Sigmoid colon (tissue), 7 donors: ENCODE results near the gene SERPINH1. TPM values are rescaled to one million over a fixed set of nuclear protein-coding genes. Genes with fewer than 3 reads are reported as not detected.

Experiments used
- DNase-seq: peaks from one replicate; pipeline ENCODE4 v3.0.0-alpha.2; 2019
- H3K27ac ChIP-seq, 4 donors: fragments of 200-600 bp; sonication (generic); one replicate each; pipeline ENCODE4 v1.5.1; 2016 to 2019; ENCODE audit warnings: mild to moderate bottlenecking in 1 of 4
- H3K27me3 ChIP-seq, 3 donors: fragments of 200-600 bp; sonication (generic); one replicate each; pipeline ENCODE4 v1.5.1; 2019; ENCODE audit warnings: mild to moderate bottlenecking in 1 of 3
- H3K36me3 ChIP-seq, 4 donors: fragments of 200-600 bp; sonication (generic); one replicate each; pipeline ENCODE4 v1.5.1; 2016 to 2019
- H3K4me1 ChIP-seq, 4 donors: fragments of 200-600 bp; sonication (generic); one replicate each; pipeline ENCODE4 v1.5.1; 2017 to 2019
- H3K4me3 ChIP-seq, 4 donors: fragments of 200-600 bp; sonication (generic); one replicate each; pipeline ENCODE4 v1.5.1; 2017 to 2019; ENCODE audit warnings: mild to moderate bottlenecking in 2 of 4, moderate library complexity in 1 of 4
- H3K9me3 ChIP-seq, 4 donors: fragments of 200-600 bp in 3 of 4; sonication (generic) in 3 of 4; one replicate each; pipeline versions ENCODE4 v1.5.1 to v1.6.1; 2013 to 2019
- EP300 ChIP-seq, 4 donors: sonication (generic); formaldehyde crosslinking; IDR thresholded peaks; one replicate each; pipeline ENCODE4 v1.6.1; 2017; ENCODE audit warnings: antibody characterized with exemption in 4 of 4
- POLR2A ChIP-seq, 2 donors: fragments of 450-650 bp; IDR thresholded peaks; one replicate each; pipeline ENCODE4 v1.6.1; 2016; ENCODE audit warnings: antibody characterized with exemption in 2 of 2, mild to moderate bottlenecking in 2 of 2, moderate library complexity in 2 of 2
- POLR2AphosphoS5 ChIP-seq, 4 donors: sonication (generic); formaldehyde crosslinking; IDR thresholded peaks; one replicate each; pipeline ENCODE4 v1.6.1; 2017; ENCODE audit warnings: antibody characterized with exemption in 4 of 4
- WGBS, 2 donors: extraction: QIAGEN DNeasy Blood & Tissue Kit; methylation state at CpG; one replicate each; pipeline ENCODE4 v1.1.7; 2013; 5-methylcytosine and 5-hydroxymethylcytosine counted together
- intact Hi-C: fragments of 100-400 bp; cut with DNase I; formaldehyde crosslinking; loops from one replicate; pipeline ENCODE4 v1.15.1; 2023
- polyA plus RNA-seq, 3 donors: library from polyadenylated mRNA; stranded (reverse); fragments of 200-250 nt; gene quantifications; one replicate each; pipeline ENCODE4 v1.2.3, GENCODE V29; 2013
- total RNA-seq, 4 donors: library from RNA; depleted of rRNA; stranded (reverse); fragments of >200 nt; gene quantifications; one replicate each; pipeline ENCODE4 v1.1.0, GENCODE V29; 2016
- TF ChIP-seq, protein P1 (sequence below), 4 experiments: fragments of 450-650 bp in 3 of 4; fragments of 200-600 bp in 1 of 4; IDR thresholded peaks; one replicate each; pipeline ENCODE4 v1.5.1; 2016 to 2019; ENCODE audit warnings: antibody characterized with exemption in 4 of 4, mild to moderate bottlenecking in 3 of 4, moderate library complexity in 2 of 4
- donor health status: healthy with polysubstance abuse.
- donor health status: Bipolar disorder and iron deficiency.
- donor health status: healthy.

SERPINH1 gene
- total and polyA plus RNA-seq, 7 donors: 12.0 to 201 (median 151) TPM

DNA sequence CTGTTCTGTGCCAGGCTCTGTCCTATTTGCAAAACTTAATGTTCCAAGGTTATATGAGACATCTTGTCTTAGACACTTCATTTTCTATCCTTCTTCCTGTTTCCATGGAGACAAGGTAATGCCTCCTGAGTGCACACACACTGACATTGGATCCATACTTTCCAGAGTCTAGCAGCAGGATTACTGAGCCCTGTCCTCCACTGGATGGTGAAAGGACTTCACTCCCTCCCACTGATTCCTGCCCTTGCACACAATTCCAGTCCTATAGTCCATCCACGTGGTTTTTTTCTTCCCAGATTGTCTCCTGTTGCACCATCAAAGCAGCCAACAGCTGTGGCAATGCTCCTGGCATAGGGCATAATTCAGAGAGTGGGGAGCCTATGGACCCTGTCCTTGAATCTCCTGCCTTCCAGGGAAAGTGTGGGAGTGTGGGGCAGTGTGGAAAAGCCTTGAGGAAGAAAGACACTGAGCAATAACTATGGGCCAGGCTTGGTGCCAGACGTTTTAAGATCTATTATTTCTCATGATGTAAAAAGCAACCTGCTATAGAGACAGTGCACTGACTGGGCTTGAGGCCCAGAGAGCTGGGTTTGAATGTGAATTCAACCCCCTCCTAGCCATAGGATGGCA, 31.3 kb downstream of the SERPINH1 start:
- no peak overlapping the region for H3K27ac ChIP-seq

GRCh38 chr11:75594211-75594610, 32.2 kb downstream of the SERPINH1 start:
- TF ChIP-seq, protein P1, sequence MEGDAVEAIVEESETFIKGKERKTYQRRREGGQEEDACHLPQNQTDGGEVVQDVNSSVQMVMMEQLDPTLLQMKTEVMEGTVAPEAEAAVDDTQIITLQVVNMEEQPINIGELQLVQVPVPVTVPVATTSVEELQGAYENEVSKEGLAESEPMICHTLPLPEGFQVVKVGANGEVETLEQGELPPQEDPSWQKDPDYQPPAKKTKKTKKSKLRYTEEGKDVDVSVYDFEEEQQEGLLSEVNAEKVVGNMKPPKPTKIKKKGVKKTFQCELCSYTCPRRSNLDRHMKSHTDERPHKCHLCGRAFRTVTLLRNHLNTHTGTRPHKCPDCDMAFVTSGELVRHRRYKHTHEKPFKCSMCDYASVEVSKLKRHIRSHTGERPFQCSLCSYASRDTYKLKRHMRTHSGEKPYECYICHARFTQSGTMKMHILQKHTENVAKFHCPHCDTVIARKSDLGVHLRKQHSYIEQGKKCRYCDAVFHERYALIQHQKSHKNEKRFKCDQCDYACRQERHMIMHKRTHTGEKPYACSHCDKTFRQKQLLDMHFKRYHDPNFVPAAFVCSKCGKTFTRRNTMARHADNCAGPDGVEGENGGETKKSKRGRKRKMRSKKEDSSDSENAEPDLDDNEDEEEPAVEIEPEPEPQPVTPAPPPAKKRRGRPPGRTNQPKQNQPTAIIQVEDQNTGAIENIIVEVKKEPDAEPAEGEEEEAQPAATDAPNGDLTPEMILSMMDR (IDR thresholded peaks at IDR 0.05): no peak
- TF ChIP-seq POLR2AphosphoS5 (IDR thresholded peaks at IDR 0.05) (no peak), EP300 (IDR thresholded peaks at IDR 0.05) (no peak)
- WGBS, 2 donors: 83 to 84% methylated on average over 6 of the region's 6 CpGs

More for the DNA sequence above, 31.3 kb downstream of the SERPINH1 start:
- 15 to 57% methylated on average over 2 of the region's 2 CpGs for WGBS, 2 donors
- Histone ChIP-seq H3K36me3 (no peaks in the 10 kb centered on the region), H3K27me3 (no peaks in the 10 kb centered on the region), H3K4me1 (peaks cover 0 to 5% (median 2%) of the 10 kb centered on the region in 4 donors), H3K9me3 (no peaks in the 10 kb centered on the region), H3K4me3 (no peak overlapping the region)
- TF ChIP-seq POLR2AphosphoS5 (IDR thresholded peaks at IDR 0.05) (no peak), EP300 (IDR thresholded peaks at IDR 0.05) (no peak), POLR2A (IDR thresholded peaks at IDR 0.05) (no peak)
- TF ChIP-seq, protein P1 (IDR thresholded peaks at IDR 0.05): no peak
- intact Hi-C loops: no loop called here
- no peak for DNase-seq

GRCh38 chr11:75595429-75595828, 33.4 kb downstream of the SERPINH1 start:
- Histone ChIP-seq H3K4me3 (no peak overlapping the region), H3K36me3 (no peaks in the 10 kb centered on the region), H3K9me3 (no peaks in the 10 kb centered on the region), H3K27ac (no peak overlapping the region), H3K27me3 (no peaks in the 10 kb centered on the region), H3K4me1 (peaks cover 0 to 5% (median 2%) of the 10 kb centered on the region in 4 donors)
- DNase-seq: no peak
- intact Hi-C loops: no loop called here
- WGBS, 2 donors: 72 to 90% methylated on average over 2 of the region's 2 CpGs
- TF ChIP-seq POLR2AphosphoS5 (IDR thresholded peaks at IDR 0.05): no peak
- TF ChIP-seq EP300 (IDR thresholded peaks at IDR 0.05): no peak
- TF ChIP-seq, protein P1 (IDR thresholded peaks at IDR 0.05): no peak
- TF ChIP-seq POLR2A (IDR thresholded peaks at IDR 0.05): no peak

More at GRCh38 chr11:75594211-75594610, 32.2 kb downstream of the SERPINH1 start:
- H3K4me3 ChIP-seq: no peak overlapping the region
- H3K4me1 ChIP-seq: peaks cover 0 to 5% (median 2%) of the 10 kb centered on the region in 4 donors
- no peak for DNase-seq
- H3K27ac ChIP-seq: no peak overlapping the region
- intact Hi-C loops: no loop called here
- H3K9me3 ChIP-seq: no peaks in the 10 kb centered on the region
- H3K36me3 ChIP-seq: no peaks in the 10 kb centered on the region
- H3K27me3 ChIP-seq: no peaks in the 10 kb centered on the region

DNA sequence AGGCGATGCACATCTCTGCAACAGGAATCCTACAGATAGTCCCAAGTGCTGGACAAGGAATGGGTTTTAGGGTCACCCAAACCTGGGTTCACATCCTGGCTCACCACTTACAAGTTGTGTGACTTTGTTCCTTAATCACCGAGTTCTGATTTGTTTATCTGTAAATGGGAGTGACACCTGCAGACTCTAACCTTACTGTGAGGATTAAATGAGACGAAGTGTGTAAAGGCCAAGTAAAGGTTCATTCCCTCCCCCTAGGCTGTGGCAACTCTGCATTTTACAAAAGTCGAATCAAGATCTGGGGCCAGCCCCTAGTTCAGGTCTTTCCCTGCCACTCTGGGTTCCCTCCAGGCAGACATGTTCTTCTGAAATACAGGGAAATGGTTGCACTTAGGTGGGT, 34.9 kb downstream of the SERPINH1 start:
- H3K27me3 ChIP-seq: no peaks in the 10 kb centered on the region
- H3K36me3 ChIP-seq: no peaks in the 10 kb centered on the region
- 64 to 85% methylated on average over 4 of the region's 4 CpGs for WGBS, 2 donors
- DNase-seq: peak; percentile 14
- H3K27ac ChIP-seq: no peak overlapping the region
- H3K4me1 ChIP-seq: peaks cover 0 to 5% (median 2%) of the 10 kb centered on the region in 4 donors
- no peaks in the 10 kb centered on the region for H3K9me3 ChIP-seq
- H3K4me3 ChIP-seq: no peak overlapping the region
- intact Hi-C loops: no loop called here
- TF ChIP-seq POLR2A (IDR thresholded peaks at IDR 0.05) (no peak), EP300 (IDR thresholded peaks at IDR 0.05) (no peak)
- TF ChIP-seq, protein P1 (IDR thresholded peaks at IDR 0.05): no peak

- H3K27ac ChIP-seq: no peak overlapping the region
- WGBS, 2 donors: 60 to 73% methylated on average over 4 of the region's 4 CpGs
- intact Hi-C loops: no loop called here
- H3K36me3 ChIP-seq: peaks cover 0 to 6% (median 0%) of the 10 kb centered on the region in 4 donors
- no peak for TF ChIP-seq POLR2A (IDR thresholded peaks at IDR 0.05)
- TF ChIP-seq POLR2AphosphoS5 (IDR thresholded peaks at IDR 0.05): no peak
- TF ChIP-seq, protein P1 (IDR thresholded peaks at IDR 0.05): peak in 1 of 4 experiments; percentile 12
- no peak for TF ChIP-seq EP300 (IDR thresholded peaks at IDR 0.05)
- H3K4me3 ChIP-seq: no peak overlapping the region
- H3K27me3 ChIP-seq: no peaks in the 10 kb centered on the region
- DNase-seq: no peak
- peaks cover 0 to 5% (median 2%) of the 10 kb centered on the region in 4 donors for H3K4me1 ChIP-seq
- H3K9me3 ChIP-seq: no peaks in the 10 kb centered on the region
Measured at GRCh38 chr11:75597636-75598035, 35.6 kb downstream of the SERPINH1 start.
